Measurements from ENCODE around the gene PLEKHG7. TPM values are rescaled to one million over a fixed set of nuclear protein-coding genes. Genes with fewer than 3 reads are reported as not detected.
A peak's percentile ranks its signal among the peaks of the same experiment; 100 is the strongest.

The PLEKHG7 gene
- total RNA-seq, 4 donors from 2014 or later, result not detected

- no peaks in the 10 kb centered on the region for H3K9me3 ChIP-seq
- WGBS, 2 donors (ENCODE audit: low coverage in 1 of 2), result 0 to 50% methylated on average over 1 of the region's 1 CpG
- H3K27me3 ChIP-seq, result no peaks in the 10 kb centered on the region
- H3K4me1 ChIP-seq, result no peaks in the 10 kb centered on the region
- H3K4me3 ChIP-seq, result no peak overlapping the region
- H3K36me3 ChIP-seq, result no peaks in the 10 kb centered on the region
- TF ChIP-seq POLR2AphosphoS5 (IDR thresholded peaks at IDR 0.05) (no peak), POLR2A (IDR thresholded peaks at IDR 0.05) (no peak), EP300 (IDR thresholded peaks at IDR 0.05) (no peak), CTCF (IDR thresholded peaks at IDR 0.05) (no peak)
- no peak for ATAC-seq
- no peak overlapping the region for H3K27ac ChIP-seq
Observed at GRCh38 chr12:92715625-92716024, 12.8 kb downstream of the PLEKHG7 start.

- H3K36me3 ChIP-seq, result no peaks in the 10 kb centered on the region
- H3K9me3 ChIP-seq, result no peaks in the 10 kb centered on the region
- H3K27ac ChIP-seq, result no peak overlapping the region
- ATAC-seq, result no peak
- H3K4me1 ChIP-seq, result no peaks in the 10 kb centered on the region
- H3K4me3 ChIP-seq, result no peak overlapping the region
- TF ChIP-seq EP300 (IDR thresholded peaks at IDR 0.05), result no peak
- peak in 2 of 4 experiments; percentile 6 to 12 for TF ChIP-seq CTCF (IDR thresholded peaks at IDR 0.05)
- 72 to 75% methylated on average over 2 of the region's 2 CpGs for WGBS, 2 donors (ENCODE audit: low coverage in 1 of 2)
- no peaks in the 10 kb centered on the region for H3K27me3 ChIP-seq
Observed at GRCh38 chr12:92717202-92717601, 14.4 kb downstream of the PLEKHG7 start.

- H3K4me3 ChIP-seq, result no peak overlapping the region
- H3K27ac ChIP-seq, result no peak overlapping the region
- 67 to 76% methylated on average over 1 to 2 of the region's 2 CpGs for WGBS, 2 donors (ENCODE audit: low coverage in 1 of 2)
- H3K4me1 ChIP-seq, result no peaks in the 10 kb centered on the region
- H3K27me3 ChIP-seq, result no peaks in the 10 kb centered on the region
- no peak for ATAC-seq
- no peaks in the 10 kb centered on the region for H3K36me3 ChIP-seq
- TF ChIP-seq POLR2AphosphoS5 (IDR thresholded peaks at IDR 0.05) (no peak), CTCF (IDR thresholded peaks at IDR 0.05) (no peak), POLR2A (IDR thresholded peaks at IDR 0.05) (no peak), EP300 (IDR thresholded peaks at IDR 0.05) (no peak)
- no peaks in the 10 kb centered on the region for H3K9me3 ChIP-seq
Observed at GRCh38 chr12:92718483-92718990, 15.7 kb downstream of the PLEKHG7 start.

GRCh38 chr12:92719674-92720073 lies 16.9 kb downstream of the PLEKHG7 start:
- Histone ChIP-seq H3K27me3 (no peaks in the 10 kb centered on the region), H3K36me3 (no peaks in the 10 kb centered on the region), H3K4me1 (no peaks in the 10 kb centered on the region), H3K4me3 (no peak overlapping the region), H3K9me3 (peaks cover 0 to 6% (median 0%) of the 10 kb centered on the region in 3 donors), H3K27ac (no peak overlapping the region)
- TF ChIP-seq POLR2AphosphoS5 (IDR thresholded peaks at IDR 0.05), result no peak
- TF ChIP-seq EP300 (IDR thresholded peaks at IDR 0.05), result no peak
- no peak for TF ChIP-seq CTCF (IDR thresholded peaks at IDR 0.05)
- TF ChIP-seq POLR2A (IDR thresholded peaks at IDR 0.05), result no peak
- ATAC-seq, result no peak
- WGBS, 2 donors (ENCODE audit: low coverage in 1 of 2), result 30 to 48% methylated on average over 2 to 5 of the region's 6 CpGs

GRCh38 chr12:92721130-92721529 lies 18.3 kb downstream of the PLEKHG7 start:
- Histone ChIP-seq H3K36me3 (no peaks in the 10 kb centered on the region), H3K4me3 (no peak overlapping the region), H3K4me1 (no peaks in the 10 kb centered on the region), H3K27ac (no peak overlapping the region), H3K27me3 (no peaks in the 10 kb centered on the region), H3K9me3 (peaks cover 0 to 12% (median 0%) of the 10 kb centered on the region in 3 donors)
- no peak for ATAC-seq
- no peak for TF ChIP-seq POLR2AphosphoS5 (IDR thresholded peaks at IDR 0.05)
- no peak for TF ChIP-seq CTCF (IDR thresholded peaks at IDR 0.05)
- TF ChIP-seq POLR2A (IDR thresholded peaks at IDR 0.05), result no peak
- TF ChIP-seq EP300 (IDR thresholded peaks at IDR 0.05), result no peak
- WGBS, 2 donors (ENCODE audit: low coverage in 1 of 2), result 31% methylated on average over 2 of the region's 8 CpGs; no CpG with 5 or more reads in 1 of the 2 donors
